Measurements from ENCODE around the gene IQSEC2.
A peak's percentile ranks its signal among the peaks of the same experiment; 100 is the strongest.

Gene IQSEC2

DNA sequence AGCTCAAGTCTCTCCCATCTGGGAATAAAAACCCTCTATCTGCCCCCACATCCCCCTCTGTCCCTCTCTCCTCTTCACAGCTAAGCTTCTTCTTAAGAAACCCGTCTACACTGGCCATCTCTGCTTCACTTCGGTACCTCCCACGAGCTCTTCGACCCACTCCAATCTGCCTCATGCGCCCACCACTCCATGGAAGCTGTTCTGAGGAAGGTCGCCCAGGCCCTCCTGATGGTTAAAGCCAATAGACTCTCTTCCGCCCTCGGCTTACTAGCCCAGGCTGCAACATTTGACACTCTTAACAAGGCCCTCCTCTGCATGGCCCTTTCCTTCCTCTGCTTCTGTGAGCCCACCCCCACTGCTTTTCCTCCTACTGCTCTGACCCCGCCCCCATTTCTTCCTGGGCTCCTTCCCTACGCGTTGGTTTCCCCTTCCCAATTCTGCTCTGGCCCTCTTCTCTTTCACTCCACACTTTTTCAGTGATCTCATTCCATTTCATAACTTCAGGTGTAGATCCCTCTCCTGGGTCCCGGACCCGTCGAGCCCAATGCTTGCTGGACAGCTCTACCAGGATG, 11.8 kb downstream of the IQSEC2 start:
- DNase-seq (ENCODE audit: low read depth in 2 of 2) = no peak
- TF ChIP-seq, protein P1, sequence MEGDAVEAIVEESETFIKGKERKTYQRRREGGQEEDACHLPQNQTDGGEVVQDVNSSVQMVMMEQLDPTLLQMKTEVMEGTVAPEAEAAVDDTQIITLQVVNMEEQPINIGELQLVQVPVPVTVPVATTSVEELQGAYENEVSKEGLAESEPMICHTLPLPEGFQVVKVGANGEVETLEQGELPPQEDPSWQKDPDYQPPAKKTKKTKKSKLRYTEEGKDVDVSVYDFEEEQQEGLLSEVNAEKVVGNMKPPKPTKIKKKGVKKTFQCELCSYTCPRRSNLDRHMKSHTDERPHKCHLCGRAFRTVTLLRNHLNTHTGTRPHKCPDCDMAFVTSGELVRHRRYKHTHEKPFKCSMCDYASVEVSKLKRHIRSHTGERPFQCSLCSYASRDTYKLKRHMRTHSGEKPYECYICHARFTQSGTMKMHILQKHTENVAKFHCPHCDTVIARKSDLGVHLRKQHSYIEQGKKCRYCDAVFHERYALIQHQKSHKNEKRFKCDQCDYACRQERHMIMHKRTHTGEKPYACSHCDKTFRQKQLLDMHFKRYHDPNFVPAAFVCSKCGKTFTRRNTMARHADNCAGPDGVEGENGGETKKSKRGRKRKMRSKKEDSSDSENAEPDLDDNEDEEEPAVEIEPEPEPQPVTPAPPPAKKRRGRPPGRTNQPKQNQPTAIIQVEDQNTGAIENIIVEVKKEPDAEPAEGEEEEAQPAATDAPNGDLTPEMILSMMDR (IDR thresholded peaks at IDR 0.05; ENCODE audit: low read depth, low read length) = no peak
- no peak overlapping the region for H3K4me3 ChIP-seq (replicated peaks in 1 of 2; ENCODE audit: low read depth in 2 of 2, low read length in 2 of 2)

DNA sequence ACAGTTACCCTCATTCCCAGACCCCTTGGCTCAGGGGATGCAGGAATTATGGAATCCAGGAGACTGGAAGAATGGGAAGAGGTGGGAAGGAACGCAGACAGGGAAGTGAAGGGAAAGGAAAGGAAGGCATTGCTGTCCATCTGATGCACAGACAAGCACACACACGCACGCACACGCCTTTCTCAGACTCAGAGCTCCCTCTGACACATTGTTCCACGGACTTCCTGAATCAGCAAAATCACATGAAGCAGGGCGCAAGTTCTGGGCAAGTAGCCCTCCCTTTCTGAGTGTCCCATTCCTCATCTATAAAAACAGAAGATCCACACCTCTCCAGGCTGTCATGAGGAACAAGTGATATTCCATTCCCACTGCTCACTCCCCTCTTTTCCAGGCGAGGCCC, 13.2 kb downstream of the IQSEC2 start:
- TF ChIP-seq, protein P1 (IDR thresholded peaks at IDR 0.05; ENCODE audit: low read depth, low read length) = no peak
- no peak overlapping the region for H3K4me3 ChIP-seq (replicated peaks in 1 of 2; ENCODE audit: low read depth in 2 of 2, low read length in 2 of 2)
- no peak for DNase-seq (ENCODE audit: low read depth in 2 of 2)

DNA sequence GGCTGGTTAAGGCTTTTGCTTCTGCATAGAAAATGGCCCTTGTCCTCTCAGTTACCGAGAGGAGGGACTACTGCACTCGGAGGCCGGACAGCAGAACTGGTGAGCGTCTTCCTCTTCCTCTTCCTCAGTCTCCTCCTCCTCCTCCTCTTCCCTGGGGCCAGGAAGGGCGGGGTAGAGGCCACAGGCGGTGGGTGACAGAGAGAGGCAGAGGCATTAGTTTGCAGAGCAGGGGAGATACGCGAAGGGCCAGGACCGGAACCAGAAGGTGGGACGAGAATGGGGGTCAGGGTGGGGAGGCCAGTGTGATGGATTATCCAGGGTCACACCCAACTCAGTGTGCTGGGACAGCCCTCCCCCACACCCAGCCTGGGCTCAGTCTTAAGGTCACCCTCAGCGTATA, 14.5 kb downstream of the IQSEC2 start:
- no peak for DNase-seq (ENCODE audit: low read depth in 2 of 2)
- H3K4me3 ChIP-seq (replicated peaks in 1 of 2; ENCODE audit: low read depth in 2 of 2, low read length in 2 of 2) = no peak overlapping the region
- TF ChIP-seq, protein P1 (IDR thresholded peaks at IDR 0.05; ENCODE audit: low read depth, low read length) = no peak

DNA sequence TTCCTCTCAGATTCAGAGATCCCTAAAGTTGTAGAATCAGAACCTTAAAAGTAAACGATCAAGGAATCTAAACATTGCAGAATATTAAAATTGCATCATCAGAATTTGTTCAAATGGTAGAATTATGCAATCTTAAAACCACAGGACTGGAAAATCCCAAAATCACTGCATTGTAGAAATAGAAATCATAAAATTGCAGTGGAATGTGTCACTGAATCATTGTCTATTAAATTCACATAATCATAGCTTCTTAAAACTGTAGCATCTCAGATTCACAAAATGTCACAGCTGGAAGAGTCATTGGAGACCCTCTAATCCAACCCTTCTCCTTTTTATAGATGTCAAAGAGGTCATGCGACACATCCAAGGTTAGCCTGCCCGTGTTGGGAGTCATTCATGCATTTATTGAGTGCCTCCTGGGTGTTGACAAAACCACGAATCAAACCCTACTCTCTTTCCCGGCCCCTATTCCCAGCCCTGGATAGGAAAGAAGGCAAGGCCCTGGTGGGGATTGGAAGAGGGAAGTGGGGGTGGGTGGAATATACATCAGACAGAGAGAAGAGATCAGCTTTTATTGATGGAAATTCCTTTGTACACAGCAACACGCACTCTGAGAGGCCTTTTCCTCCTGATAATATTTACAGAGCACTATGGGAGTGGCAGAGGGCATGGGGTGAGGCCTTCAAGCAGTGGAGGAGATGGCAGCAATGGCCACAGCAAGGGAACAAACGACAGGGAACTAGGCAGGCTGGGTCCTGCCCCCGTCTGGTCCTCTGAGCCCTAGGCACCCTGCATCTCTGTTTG, 15.4 kb downstream of the IQSEC2 start:
- TF ChIP-seq, protein P1 (IDR thresholded peaks at IDR 0.05; ENCODE audit: low read depth, low read length) = no peak
- DNase-seq (ENCODE audit: low read depth in 2 of 2) = peak; percentile 50 to 84
- H3K4me3 ChIP-seq (replicated peaks in 1 of 2; ENCODE audit: low read depth in 2 of 2, low read length in 2 of 2) = no peak overlapping the region

DNA sequence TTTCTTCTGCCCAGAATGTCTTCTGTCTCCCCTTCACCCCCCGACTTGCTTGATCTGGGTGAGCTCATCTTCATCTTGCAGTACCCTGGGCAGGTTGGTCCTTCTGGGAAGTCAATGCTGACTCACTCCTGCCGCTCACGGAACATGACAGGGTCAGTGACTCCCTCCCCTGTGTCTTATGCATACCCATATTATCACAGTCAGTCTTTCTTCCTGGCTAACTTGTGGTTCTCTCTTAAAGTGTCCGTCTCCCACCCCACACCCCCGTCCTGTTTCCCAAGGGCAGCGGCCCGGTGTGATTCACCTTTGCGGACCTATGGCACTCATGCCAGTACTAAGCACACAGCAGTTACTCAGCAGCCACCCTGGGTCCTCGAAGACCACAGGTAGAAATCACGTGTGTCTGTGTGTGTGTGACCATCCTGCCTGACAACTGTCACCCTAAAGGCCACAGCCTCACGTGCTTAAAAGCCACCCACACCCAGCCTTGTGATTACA, 17.7 kb downstream of the IQSEC2 start:
- TF ChIP-seq, protein P1 (IDR thresholded peaks at IDR 0.05; ENCODE audit: low read depth, low read length) = no peak
- no peak overlapping the region for H3K4me3 ChIP-seq (replicated peaks in 1 of 2; ENCODE audit: low read depth in 2 of 2, low read length in 2 of 2)
- DNase-seq (ENCODE audit: low read depth in 2 of 2) = peak; percentile 15 to 73

DNA sequence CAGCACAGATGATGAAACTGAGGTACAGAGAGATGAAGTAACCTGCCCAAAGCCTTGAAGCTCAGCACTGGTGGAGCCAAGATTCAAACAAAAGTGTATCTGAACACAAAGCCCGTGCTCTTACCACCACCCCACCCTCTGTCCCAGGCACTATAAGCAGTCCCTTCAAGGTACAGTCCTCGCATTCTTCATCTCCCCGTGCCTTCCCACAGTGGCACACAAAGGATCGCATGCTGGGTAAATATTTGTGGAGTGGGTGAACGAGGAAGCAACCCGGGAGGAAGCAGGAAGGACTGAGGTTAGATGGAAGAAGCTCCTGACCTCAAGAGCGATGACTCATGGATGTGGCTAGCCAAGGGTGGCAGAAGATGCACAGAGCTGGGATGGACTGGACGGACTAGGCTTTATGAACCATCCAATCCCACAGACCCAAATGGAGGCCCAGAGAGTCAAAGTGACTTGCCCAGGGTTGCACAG, 18.4 kb downstream of the IQSEC2 start:
- H3K4me3 ChIP-seq (replicated peaks in 1 of 2; ENCODE audit: low read depth in 2 of 2, low read length in 2 of 2) = no peak overlapping the region
- peak; percentile 33 to 72 for DNase-seq (ENCODE audit: low read depth in 2 of 2)
- TF ChIP-seq, protein P1 (IDR thresholded peaks at IDR 0.05; ENCODE audit: low read depth, low read length) = no peak

Data from cardiac fibroblast (primary cell).